Testis (tissue), 2 donors: ENCODE measurements around the gene NFKB1.

Experiments
- POLR2A ChIP-seq: fragments of 450-650 bp; IDR thresholded peaks from one replicate; pipeline ENCODE4 v1.6.1; 2017; ENCODE audit warnings: antibody characterized with exemption, mild to moderate bottlenecking, moderate library complexity
- TF ChIP-seq, protein P1 (sequence below), 3 experiments: fragments of 450-650 bp in 2 of 3; fragments of 200-600 bp in 1 of 3; sonication (generic) in 1 of 3; IDR thresholded peaks; one replicate each; pipeline ENCODE4 v1.5.1; 2016 to 2019; ENCODE audit warnings: antibody characterized with exemption in 3 of 3, mild to moderate bottlenecking in 2 of 3, moderate library complexity in 1 of 3

DNA sequence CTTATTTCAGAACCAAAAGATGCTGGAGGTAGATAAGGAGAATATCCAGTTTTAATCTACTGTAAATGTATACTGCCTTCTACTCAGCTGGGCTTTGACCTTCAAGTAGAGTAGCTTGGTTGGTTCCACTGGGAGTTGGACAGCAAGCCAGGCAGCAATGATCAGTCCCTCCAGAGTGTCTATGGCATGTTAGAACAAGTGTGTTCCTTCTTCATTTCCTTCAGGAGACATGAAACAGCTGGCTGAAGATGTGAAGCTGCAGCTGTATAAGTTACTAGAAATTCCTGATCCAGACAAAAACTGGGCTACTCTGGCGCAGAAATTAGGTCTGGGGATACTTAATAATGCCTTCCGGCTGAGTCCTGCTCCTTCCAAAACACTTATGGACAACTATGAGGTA, 111.1 kb downstream of the NFKB1 start:
- TF ChIP-seq, protein P1, sequence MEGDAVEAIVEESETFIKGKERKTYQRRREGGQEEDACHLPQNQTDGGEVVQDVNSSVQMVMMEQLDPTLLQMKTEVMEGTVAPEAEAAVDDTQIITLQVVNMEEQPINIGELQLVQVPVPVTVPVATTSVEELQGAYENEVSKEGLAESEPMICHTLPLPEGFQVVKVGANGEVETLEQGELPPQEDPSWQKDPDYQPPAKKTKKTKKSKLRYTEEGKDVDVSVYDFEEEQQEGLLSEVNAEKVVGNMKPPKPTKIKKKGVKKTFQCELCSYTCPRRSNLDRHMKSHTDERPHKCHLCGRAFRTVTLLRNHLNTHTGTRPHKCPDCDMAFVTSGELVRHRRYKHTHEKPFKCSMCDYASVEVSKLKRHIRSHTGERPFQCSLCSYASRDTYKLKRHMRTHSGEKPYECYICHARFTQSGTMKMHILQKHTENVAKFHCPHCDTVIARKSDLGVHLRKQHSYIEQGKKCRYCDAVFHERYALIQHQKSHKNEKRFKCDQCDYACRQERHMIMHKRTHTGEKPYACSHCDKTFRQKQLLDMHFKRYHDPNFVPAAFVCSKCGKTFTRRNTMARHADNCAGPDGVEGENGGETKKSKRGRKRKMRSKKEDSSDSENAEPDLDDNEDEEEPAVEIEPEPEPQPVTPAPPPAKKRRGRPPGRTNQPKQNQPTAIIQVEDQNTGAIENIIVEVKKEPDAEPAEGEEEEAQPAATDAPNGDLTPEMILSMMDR (IDR thresholded peaks at IDR 0.05) = no peak
- no peak for TF ChIP-seq POLR2A
